SK-N-MC (cell line): Measurements from ENCODE around the gene ADCY5.

Experiments used
- EZH2 ChIP-seq: fragments of 200-600 bp; sonication (generic); IDR thresholded peaks from one replicate; pipeline ENCODE4 v1.6.1; 2017; ENCODE audit warnings: antibody characterized with exemption
- POLR2AphosphoS5 ChIP-seq: IDR thresholded peaks from 2 replicates; pipeline ENCODE4 v1.6.1; 2012; ENCODE audit warnings: mild to moderate bottlenecking, low read depth, low read length, borderline replicate concordance

- TF ChIP-seq EZH2: no peak
- TF ChIP-seq POLR2AphosphoS5: no peak
Measured at GRCh38 chr3:123481071-123481470, 32.2 kb upstream of the ADCY5 start.
